ENCODE results near the gene MRPL55. TPM values are rescaled to one million over a fixed set of nuclear protein-coding genes. Genes with fewer than 3 reads are reported as not detected.

Gene MRPL55
- total and polyA plus RNA-seq, 2 of the 4 experiments (the other 2 are of a cell fraction): 48.9 to 95.4 TPM

DNA sequence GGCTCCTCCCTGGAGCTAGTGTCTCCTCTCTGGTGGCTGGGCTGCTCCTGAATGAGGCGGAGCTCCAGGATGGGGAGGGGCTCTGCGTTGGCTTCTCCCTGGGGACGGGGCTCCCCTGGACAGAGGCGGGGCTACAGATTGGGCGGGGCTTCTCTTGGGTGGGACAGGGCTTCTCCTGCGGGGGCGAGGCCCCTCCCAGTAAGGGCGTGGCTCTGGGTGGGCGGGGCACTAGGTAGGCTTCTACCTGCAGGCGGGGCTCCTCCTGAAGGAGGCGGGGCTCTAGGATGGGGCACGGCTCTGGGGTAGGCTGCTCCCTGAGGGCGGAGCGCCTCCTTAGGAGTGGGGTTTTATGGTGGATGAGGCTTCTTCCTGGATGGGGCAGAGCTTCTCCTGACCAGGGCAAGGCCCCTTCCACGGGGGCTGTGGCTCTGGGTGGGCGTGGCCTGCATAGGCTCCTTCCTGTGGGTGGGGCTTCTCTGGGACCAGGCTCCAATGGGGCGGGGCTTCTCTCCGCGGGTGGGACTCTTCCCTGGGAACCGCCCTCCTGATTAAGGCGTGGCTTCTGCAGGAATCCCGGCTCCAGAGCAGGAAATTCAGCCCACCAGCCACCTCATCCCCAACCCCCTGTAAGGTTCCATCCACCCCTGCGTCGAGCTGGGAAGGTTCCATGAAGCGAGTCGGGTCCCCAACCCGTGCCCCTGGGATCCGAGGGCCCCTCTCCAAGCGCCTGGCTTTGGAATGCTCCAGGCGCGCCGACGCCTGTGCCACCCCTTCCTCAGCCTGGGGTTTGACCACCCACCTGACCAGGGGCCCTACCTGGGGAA is 49.3 kb downstream of the MRPL55 start:
- Histone ChIP-seq H2AFZ (replicated peaks; ENCODE audit: low read length, poor library complexity) (peak overlapping the region; percentile 69), H3K23ac (ENCODE audit: low read depth, low read length) (no peak overlapping the region), H4K91ac (ENCODE audit: insufficient read depth, low read depth, low read length) (no peak overlapping the region), H3K4me2 (ENCODE audit: low read depth, low read length) (peak overlapping the region; percentile 53; the same call in 1 of the 2 replicates), H4K5ac (ENCODE audit: low read depth, low read length) (no peak overlapping the region), H3K27ac (ENCODE audit: insufficient read depth, low read length) (no peak overlapping the region), H3K27me3 (ENCODE audit: control insufficient read depth, insufficient read depth, low read length) (peaks cover 38% of the 10 kb centered on the region), H3K4me3 (ENCODE audit: insufficient read depth, low read depth, low read length) (no peak overlapping the region; the same call in 1 of the 2 replicates), H3K18ac (ENCODE audit: low read depth, low read length) (no peak overlapping the region), H2BK5ac (ENCODE audit: low read depth, low read length, poor library complexity, severe bottlenecking) (no peak overlapping the region), H4K8ac (ENCODE audit: low read depth in 2 of 2, low read length in 2 of 2) (no peak overlapping the region), H3K9me1 (ENCODE audit: insufficient read depth, low read length) (no peaks in the 10 kb centered on the region), H3K4me1 (ENCODE audit: control insufficient read depth, insufficient read depth, low read length) (peaks cover 2% of the 10 kb centered on the region; the same call in 1 of the 2 replicates), H3K9ac (ENCODE audit: low read depth, low read length) (no peak overlapping the region), H3K79me1 (ENCODE audit: low read depth in 1 of 2, low read length in 2 of 2) (no peaks in the 10 kb centered on the region), H3K14ac (replicated peaks; ENCODE audit: low read depth, low read length) (no peak overlapping the region), H3K4ac (ENCODE audit: low read depth, low read length) (no peak overlapping the region), H3K9me3 (ENCODE audit: control insufficient read depth, insufficient read depth, low read length) (peaks cover 13% of the 10 kb centered on the region; the same call in 1 of the 2 replicates), H4K20me1 (ENCODE audit: insufficient read depth, low read length) (no peaks in the 10 kb centered on the region), H3K56ac (ENCODE audit: extremely low read depth, insufficient read depth, low read length) (no peak overlapping the region), H2BK20ac (ENCODE audit: low read depth, low read length) (no peak overlapping the region), H2AK9ac (replicated peaks; ENCODE audit: low read depth, low read length, poor library complexity) (peak overlapping the region; percentile 65), H2BK120ac (ENCODE audit: low read depth, low read length) (no peak overlapping the region), H3K36me3 (ENCODE audit: control insufficient read depth, insufficient read depth, low read length) (no peaks in the 10 kb centered on the region), H2BK15ac (ENCODE audit: low read depth, low read length) (no peak overlapping the region), H2AK5ac (ENCODE audit: low read depth, low read length) (no peak overlapping the region)
- no peak for TF ChIP-seq RCOR1 (IDR thresholded peaks at IDR 0.05; ENCODE audit: insufficient replicate concordance, low read length)
- TF ChIP-seq MAFK (IDR thresholded peaks at IDR 0.05; ENCODE audit: low read depth, low read length): no peak
- no peak for TF ChIP-seq CEBPB (IDR thresholded peaks at IDR 0.05; ENCODE audit: low read depth, low read length)
- no peak for TF ChIP-seq RFX5 (IDR thresholded peaks at IDR 0.05; ENCODE audit: low read depth, low read length)
- no peak for TF ChIP-seq POLR2A (IDR thresholded peaks at IDR 0.05; ENCODE audit: low read depth, low read length)
- TF ChIP-seq SMC3 (IDR thresholded peaks at IDR 0.05; ENCODE audit: low read depth, low read length): no peak
- TF ChIP-seq, protein P1, sequence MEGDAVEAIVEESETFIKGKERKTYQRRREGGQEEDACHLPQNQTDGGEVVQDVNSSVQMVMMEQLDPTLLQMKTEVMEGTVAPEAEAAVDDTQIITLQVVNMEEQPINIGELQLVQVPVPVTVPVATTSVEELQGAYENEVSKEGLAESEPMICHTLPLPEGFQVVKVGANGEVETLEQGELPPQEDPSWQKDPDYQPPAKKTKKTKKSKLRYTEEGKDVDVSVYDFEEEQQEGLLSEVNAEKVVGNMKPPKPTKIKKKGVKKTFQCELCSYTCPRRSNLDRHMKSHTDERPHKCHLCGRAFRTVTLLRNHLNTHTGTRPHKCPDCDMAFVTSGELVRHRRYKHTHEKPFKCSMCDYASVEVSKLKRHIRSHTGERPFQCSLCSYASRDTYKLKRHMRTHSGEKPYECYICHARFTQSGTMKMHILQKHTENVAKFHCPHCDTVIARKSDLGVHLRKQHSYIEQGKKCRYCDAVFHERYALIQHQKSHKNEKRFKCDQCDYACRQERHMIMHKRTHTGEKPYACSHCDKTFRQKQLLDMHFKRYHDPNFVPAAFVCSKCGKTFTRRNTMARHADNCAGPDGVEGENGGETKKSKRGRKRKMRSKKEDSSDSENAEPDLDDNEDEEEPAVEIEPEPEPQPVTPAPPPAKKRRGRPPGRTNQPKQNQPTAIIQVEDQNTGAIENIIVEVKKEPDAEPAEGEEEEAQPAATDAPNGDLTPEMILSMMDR (conservative IDR thresholded peaks at IDR 0.05; ENCODE audit: low read depth, low read length): no peak
- TF ChIP-seq, protein P2, sequence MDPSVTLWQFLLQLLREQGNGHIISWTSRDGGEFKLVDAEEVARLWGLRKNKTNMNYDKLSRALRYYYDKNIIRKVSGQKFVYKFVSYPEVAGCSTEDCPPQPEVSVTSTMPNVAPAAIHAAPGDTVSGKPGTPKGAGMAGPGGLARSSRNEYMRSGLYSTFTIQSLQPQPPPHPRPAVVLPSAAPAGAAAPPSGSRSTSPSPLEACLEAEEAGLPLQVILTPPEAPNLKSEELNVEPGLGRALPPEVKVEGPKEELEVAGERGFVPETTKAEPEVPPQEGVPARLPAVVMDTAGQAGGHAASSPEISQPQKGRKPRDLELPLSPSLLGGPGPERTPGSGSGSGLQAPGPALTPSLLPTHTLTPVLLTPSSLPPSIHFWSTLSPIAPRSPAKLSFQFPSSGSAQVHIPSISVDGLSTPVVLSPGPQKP (IDR thresholded peaks at IDR 0.05; ENCODE audit: borderline replicate concordance, low read depth, low read length): no peak
- no peak for TF ChIP-seq USF2 (IDR thresholded peaks at IDR 0.05; ENCODE audit: low read depth, low read length)
- 0% methylated on average over 7 of the region's 33 CpGs; no CpG with 5 or more reads in 1 of the 2 experiments for WGBS, 2 experiments (ENCODE audit: extremely low coverage in 2 of 2, insufficient read length in 1 of 2)
- no TSS peak for BruUV-seq (replicated peaks)
- in situ Hi-C loops (cut with MboI; ENCODE audit: low sequenced_read_pairs) (no loop called here), intact Hi-C loops (cut with micrococcal nuclease) (no loop called here), dilution Hi-C loops (cut with HindIII; ENCODE audit: low sequenced_read_pairs, unreplicated experiment) (no loop called here)
- ChIA-PET CTCF (no interaction called here), POLR2A (ENCODE audit: unreplicated experiment) (no interaction called here)
- DNase-seq (no peak), ATAC-seq (ENCODE audit: low read depth) (peak; percentile 55)
